HG02943 (cell line): Measurements from ENCODE around the gene KLK14.

Experiments
- ATAC-seq: cut with Tn5 transposase; IDR thresholded peaks from one replicate; pipeline ENCODE4 v1.9.1; 2021; ENCODE audit warnings: mild to moderate bottlenecking, low read depth, moderate library complexity; ENCODE audit not compliant: unreplicated experiment

The KLK14 gene

DNA sequence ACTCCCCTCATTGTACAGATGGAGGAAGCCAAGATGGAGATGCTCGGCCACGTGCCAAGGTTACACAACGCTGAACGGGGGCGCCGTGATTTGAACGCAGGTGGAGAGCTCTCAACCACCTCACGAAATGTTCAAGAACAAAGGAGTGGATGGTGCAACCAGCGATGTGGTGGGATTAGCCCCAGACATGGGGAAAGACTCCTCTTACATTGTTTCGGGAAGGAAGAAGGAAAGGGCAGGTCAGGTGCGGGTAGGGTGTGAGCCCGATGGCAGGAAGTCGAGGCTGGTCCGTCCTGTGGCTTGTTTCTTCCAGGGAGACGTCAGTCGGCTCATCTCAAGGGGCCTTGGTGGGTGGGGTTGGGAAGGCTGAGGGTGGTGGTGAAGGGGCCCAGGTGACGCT, 7.1 kb upstream of the KLK14 start:
- ATAC-seq: no peak

DNA sequence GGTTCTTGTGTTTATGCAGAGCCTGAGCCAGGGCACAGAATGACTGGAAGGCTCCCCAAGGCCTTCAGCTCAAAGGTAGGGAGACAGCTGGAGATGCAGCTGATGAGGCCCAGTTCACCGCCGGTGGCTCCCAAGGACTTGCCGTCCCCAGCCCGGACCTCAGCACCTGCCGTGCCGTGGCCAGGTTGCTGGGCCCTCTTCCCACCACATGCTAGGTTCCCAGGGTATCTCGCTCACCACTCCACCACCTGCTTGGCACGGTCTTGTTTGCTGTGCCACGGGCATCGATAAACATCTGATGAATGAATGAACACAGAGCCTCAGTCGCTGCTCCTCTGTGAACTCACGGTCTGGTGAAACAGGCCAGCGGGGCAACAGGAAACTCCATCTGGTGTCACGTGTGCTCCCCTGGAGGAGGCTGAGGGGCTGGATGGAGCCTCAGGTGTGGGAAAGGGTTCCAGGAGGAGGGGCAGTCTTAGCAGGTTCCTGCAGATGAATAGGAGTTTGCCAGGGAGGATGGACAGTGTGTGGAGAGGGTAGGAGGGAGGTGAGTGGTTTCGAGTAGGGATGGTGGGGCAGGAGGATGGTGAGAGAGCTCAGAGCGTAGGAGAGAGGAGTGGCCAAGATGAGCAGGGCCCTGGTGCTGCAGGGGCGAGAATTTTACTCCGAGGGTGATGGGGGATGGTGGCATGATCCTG, 3.6 kb upstream of the KLK14 start:
- no peak for ATAC-seq

DNA sequence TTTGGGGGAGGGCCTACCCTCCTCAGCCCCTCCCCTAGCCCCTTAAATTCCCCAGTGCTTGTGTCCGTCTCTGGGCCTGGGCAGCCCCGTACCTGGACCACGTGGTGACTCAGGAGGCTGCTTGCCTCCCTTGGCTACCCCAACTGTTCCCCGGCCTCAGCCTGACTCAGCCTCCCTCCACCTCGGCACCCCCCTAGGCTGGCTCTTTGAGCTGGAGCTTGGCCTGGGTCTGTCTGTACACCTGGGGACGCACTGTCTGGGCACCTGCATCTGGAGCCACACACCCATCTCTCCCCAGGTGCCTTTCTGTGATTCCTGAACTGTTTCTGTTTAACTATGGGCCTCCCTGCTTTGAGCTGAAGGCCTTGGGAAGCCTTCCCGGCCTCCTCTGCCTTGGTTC, 1.8 kb upstream of the KLK14 start:
- no peak for ATAC-seq

DNA sequence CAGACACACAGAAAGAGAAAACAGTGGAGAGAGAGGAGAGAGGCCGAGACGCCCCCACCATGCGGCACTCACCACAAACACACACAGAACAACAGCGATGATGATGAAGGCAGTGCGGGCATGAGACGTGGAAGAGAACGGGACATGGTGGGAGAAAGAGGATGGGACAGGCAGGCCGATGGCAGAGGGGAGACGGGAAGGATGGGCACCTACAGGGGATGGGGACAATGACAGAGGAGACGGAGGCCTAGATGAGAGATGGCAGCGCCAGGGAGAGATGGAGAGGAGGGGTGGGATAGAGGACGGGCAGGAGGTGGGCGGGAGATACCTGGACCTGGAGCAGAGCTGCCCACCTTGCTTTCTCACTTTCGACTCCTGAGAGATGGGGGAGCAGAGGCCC, 1.1 kb upstream of the KLK14 start:
- ATAC-seq: no peak

DNA sequence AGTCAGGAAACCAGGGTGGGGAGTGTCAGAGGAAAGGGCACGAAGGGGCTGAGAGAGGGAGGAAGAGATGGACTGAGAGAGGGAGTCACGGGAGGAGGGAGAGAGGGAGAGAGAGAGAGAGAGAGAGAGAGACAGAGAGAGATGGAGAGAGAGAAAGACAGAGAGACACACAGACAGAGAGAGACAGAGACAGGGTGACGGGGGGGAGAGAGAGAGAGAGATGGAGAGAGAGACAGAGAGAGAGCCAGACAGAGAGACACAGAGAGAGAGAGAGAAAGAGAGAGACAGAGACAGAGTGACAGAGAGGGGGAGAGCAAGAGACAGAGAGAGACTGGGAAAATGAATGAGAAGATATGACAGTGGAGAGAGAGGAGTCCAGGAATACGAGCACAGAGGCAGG, 494 bp upstream of the KLK14 start:
- no peak for ATAC-seq

DNA sequence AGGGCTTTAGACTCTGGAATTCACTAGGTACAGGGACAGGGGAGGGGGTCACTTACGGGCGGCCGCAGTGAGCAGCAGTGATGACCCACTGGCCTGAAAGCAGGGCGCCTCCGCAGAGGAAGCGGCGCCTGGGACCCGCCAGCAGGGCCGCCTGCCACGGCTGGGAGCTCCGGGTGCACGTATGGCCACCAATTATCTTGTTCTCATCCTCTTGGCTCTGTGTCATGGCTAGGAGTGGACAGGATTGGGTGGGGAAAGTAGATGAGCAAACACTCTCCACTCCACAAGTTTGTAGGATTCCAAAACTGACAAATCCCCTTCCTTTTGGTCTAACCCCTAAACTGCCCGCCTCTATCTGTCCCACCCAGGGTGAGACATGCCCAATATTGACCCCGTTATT, 1.2 kb downstream of the KLK14 start:
- ATAC-seq: no peak

DNA sequence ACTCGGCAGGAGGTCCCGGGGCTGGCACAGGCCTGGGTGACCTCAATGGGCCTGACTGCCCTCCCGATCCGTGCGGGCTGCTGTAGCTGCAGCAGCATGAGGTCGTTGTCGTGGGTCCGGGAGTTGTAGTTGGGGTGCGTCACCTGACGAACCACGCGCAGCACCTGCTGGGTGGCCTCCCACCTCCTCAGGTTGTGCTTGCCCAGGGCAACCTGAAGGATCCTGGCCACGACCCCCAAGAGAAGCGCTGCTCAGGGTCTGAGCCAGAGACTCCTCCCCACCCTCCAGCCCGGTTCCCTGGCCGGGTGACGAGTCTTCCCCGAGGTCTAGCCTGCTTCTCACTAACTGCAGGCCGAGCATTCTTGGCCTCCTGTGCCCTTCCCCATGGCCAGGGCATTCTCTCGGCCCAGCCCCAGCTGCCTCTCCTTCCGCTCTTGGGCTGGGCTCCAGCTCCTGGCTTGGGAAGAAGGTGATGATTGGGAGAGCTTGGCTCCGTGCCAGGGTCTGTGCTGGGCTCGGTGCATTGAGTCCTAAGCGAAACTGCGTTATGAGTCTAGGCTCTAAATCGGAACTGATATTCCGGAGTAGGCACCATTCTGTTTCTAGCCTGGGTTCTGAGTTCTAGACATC, 3.1 kb downstream of the KLK14 start:
- ATAC-seq: no peak

DNA sequence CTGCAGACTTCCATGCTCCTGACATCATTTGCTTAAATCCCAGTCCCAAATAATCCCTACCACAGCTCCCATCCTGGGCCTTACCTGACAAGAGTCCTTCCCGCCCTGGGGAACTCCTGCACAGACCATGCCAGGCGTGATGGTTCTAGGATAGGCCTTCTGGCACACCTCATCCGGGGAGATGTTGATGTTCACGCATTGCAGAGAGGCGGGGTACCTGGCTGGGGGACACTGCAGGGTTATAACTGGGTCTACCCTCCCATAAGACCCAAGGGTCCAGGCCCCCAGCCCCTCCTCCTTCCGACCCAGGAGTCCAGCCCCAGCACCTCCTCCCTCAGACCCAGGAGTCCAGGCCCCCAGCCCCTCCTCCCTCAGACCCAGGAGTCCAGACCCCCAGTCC, 4.0 kb downstream of the KLK14 start:
- no peak for ATAC-seq

DNA sequence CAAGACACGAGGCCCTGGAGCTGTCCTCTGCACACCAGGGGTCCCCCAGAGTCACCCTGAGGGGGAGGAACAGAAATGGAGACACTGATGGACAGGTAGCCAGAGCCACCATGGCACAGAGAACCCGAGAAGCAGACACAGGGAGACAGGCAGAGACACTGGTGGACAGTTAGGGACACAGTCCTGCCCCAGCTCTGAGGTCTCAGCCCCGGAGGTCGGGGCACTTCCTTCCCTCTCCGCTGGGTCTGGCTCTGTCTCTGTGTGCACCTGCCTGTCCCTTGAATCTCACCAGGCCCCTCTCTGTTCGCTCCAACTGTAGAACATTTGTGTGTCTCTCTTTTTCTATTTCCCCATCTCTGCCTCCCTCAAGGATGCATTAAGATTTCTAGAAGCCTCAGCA, 4.6 kb downstream of the KLK14 start:
- no peak for ATAC-seq

DNA sequence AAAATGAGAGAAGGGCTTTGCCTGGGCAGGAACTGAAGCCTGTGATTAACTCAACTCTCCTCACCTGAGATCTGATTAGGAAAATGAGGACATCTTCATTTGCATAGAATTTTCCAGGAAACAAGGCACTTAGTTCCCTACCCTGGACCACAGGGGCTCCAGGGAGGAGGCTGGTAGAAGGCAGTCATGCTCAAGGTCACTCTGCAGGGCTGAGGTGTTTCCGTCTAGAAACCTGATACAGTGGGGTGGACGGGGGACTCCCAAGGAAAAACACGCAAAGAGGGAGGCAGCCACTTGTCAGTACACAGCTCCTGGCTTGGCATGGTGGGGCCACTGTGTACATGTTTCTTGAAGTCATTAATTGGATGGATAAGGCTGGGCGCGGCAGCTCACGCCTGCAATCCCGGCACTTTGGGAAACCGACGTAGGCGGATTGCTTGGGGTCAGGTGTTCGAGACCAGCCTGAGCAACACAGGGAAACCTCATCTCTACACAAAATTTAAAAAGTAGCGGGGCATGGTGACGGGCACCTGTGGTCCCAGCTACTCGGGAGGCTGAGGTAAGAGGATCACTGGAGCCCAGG, 6.0 kb downstream of the KLK14 start:
- ATAC-seq: no peak

DNA sequence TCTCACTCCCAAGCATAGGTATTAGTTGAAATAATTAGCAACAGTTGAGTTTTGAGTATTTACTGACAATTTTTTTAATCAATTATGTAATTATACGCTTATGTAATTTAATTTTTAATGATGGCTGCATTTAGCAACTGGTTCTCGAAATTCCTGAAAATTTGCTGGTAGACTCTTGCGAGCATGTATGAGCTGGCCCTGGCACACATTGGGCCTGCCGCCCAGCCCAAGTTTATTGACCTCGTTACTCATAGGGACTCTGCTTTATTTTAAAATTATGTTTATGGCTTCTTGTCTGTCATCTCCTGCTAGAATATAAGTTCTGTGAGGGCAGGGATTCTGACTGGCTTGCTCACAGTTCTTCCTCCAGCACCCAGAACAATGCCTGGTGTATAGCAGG, 6.7 kb downstream of the KLK14 start:
- ATAC-seq: no peak

DNA sequence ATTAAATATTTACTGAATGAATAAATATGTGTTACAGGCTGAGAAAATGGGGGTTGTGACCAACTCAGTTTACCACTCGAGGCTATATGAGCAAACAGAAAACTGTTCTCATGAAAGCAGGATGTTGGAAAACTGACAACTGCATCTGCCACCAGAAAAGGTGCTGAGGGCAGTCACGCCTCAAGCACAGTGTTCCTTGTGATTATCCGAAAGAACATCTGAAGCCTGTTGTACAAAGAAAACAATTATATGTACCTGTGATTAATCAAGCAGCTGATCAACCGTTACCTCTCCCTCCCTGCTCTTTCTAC, 11.6 kb downstream of the KLK14 start:
- no peak for ATAC-seq

DNA sequence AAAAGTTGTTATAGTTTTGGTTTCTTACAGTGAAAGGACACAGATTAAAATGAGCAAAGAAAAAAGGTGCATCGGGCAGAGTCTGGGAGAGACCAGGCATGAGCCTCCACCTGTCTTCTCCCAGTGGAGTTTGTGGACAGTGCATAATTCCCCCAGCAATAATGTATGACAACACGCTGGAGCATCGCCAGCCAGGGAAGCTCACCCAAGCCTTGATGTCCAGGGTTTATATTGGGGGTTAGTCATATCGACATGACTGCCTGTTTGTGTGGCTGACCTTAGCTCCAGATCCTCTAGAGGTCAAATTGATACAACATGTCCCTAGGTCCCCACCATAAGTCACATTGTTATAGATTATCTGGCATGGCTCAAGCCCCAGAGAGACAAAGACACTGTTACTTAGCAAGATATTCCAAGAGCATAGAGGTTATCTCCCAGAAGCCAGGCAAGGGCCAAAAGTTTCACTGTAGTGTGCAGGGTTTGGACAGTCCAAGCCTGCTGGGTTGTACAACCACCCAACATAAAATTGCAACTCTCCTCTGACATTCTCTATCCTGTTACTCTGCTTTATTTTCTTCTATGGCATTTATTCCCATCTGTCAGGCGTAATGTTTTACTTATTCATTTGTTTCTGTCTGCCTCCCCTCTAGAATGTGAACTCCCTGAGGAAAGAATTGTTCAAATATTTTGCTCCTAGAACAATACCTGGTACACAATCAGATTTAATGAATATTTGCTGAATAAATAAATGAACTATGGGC, 12.2 kb downstream of the KLK14 start:
- ATAC-seq: no peak

DNA sequence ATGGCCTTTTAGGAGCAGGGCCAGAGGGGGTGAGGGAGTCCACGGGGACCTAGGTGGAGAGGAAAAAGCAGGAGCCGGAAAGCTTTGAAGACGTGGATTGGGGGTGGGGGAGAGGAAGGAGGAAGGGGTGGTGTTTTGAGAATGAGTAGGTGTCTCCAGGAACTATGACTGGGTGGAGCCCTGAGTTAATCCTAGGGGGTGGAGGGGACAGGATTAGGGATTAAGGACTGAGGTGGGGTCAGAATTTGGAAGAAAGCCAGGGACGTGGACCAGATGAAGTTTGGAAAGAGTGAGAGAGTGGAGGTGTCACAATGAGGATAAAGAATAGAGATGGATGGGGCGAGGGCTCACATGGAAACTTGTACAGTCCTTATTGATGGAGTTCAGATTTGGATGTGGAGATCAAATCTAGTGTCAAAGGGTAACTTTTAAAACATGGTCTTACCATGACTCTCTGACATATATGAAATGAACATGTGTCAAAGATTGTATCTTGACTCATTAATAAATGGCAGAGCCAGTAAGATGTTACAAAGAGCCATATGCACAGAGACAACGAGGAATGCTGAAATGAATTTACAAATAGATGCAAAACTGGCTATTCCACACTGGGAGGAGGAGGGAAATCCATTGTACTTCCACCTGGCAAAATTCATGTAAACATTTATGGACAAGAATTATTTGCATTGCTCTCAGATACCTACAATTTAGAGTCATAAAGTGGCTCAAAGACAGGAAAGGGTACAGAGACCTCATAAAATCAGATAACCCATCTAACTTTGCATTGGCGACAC, 16.1 kb downstream of the KLK14 start:
- no peak for ATAC-seq

DNA sequence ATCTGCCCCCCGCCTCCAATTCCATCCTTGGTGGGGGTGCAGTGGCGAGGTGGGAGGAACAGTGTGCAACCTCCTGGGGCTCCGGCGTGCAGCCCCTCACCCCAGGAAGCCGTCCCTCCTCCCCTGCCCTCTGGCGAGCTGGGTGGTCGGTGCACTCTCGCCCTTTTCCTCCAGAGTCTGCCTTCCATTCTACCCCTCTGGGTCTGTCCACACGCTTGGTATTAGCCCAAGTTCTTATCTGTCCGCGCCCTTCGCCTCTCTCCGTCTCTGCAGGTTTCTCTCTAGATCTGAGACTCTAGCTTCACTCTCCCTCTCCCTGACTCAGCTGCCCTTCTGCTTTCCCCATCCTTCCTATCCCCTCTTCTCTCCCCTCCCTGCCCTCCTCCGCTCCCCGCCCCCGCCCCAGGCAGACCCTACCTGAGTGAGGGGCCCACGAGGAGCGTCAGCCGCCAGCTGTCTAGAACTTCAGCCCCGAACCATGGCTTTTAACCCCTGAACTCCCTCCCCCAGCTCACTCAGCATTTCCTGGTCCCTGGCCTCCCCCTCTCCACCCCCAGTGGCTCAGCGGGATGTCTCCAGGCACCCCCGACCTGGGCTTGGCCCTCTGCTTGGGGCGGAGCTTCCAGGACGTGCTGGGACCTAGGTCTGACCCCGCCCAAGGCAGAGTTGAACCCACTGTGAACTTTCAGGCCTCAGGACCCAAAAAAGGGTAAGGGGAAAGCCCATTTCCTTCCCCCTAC, 17.3 kb downstream of the KLK14 start:
- no peak for ATAC-seq

DNA sequence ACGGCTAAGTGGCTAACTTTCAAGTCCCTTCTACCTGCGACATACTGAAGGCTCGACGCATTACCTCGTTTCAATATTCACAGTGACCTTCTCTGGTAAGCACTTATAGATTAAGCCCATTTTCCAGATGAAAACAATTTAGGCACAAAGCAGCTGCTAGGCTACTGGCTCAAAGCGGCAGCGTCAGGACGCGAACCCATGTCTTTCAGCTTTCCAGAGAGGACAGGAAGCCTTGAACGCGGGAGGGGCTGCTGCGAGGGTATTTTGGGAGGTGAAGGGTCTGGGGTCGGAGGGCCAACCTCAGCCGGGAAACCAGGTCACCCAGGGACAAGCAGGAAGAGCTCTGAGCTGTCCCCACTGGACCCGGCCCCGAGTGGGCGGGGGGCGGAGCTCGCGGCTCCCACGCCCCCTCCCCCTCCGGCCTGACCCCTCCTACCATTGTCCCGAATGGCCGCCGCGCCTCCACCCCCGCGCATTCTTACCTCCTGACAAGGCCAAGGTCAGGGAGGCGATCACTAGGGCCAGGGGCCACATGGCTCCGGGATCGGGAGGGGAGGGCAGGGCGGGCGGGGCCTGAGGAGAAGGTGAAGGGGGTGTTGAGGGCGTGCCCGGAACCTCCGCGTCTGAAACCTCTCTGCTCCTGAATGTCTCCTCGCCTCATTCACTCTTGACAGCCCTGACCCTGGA, 18.0 kb downstream of the KLK14 start, which contains the start of gene KLK13:
Gene KLK13 (minus strand): TSS at position 559 of the 687 bp plus-strand sequence. CDS start 25 bp downstream, at position 534.
- ATAC-seq: no peak

DNA sequence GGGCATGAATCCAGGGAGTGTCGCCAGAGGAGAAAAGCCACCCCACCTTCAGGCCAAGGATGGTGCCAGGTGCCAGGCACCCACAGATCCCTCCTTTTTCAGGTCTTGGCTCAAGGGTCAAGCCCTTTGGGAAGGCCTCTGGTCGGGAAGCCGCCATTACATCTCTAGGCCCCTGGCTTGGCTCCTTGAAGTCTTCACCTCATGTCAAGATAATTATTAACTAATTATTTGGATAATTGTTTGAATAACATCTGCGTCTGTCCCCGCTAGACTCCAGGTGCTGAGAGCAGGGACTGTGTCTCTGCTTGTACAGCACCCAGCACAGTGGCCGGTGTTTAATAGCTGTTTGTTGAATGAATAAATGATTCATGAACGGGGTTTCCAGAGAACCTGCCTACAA, 19.0 kb downstream of the KLK14 start:
- no peak for ATAC-seq

DNA sequence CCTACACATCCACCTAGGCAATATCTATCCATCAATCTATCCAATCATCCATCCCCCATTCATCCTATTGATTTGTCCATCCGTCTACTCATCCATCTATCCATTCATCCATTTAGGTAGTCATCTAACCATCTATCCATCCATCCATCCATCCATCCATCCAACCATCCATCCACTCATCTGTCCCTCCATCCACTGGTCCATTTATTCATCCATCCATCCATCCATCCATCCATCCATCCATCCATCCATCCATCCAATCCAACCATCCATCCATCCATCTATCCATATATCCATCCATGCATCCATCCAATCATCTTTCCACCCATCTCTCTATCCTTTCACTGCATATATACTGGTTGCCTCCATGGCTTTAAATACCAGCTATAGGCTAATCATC, 21.7 kb downstream of the KLK14 start:
- ATAC-seq: no peak

DNA sequence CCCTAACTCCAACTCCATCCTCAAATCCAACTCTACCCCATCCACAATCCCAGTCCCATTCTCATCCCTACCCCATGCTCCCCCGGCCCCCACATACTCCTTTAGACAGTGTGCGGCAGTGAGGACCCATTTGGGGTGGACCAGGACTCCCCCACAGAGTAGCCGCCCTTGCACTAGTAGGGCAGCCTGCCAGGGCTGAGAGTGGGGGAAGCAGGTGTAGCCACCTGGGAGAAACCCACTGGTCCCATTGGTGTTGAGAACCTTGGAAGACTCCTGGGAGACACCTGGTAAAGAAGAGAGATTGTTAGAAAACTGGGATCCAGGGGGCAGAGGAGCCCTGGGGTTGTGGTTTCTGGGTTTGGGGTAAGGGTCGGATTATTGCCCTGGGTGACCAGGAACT, 22.4 kb downstream of the KLK14 start:
- ATAC-seq: no peak

DNA sequence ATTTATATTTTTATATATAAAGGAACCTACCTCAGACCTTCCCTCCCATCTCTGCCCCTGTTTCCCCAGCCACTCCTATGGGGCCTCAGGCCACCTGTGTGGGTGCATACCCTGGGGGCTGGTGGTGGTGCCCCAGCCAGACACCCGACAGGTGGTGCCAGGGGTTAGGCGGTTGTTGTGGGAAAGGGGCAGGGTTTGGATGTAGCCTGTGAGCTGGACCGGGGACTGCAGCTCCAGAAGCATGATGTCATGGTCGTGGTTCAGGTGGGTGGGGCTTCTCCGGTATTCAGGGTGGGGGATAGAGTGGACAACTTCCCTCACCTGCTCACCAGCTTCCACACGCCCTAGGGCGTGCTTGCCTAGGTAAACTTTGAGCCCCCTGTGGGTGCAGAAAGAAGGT, 23.0 kb downstream of the KLK14 start:
- no peak for ATAC-seq
